ENCODE measurements around the gene NXPE4. TPM values are rescaled to one million over a fixed set of nuclear protein-coding genes. Genes with fewer than 3 reads are reported as not detected.
"Not testable (repeated sequence)": the region's sequence is repeated elsewhere in the genome, so short reads cannot be mapped to it uniquely, and the experiment has no call there.

The NXPE4 gene
- polyA plus RNA-seq (ENCODE audit: insufficient read length in 3 of 3) = under 1 TPM in 1 of 3 donors, not detected in 2; 0.07 TPM
- long read RNA-seq, donor 1 = 0 reads
- long read RNA-seq, donor 2 = 0 reads
- long read RNA-seq, donor 3 = 0 reads
- long read RNA-seq, donor 4 = 0 reads
- long read RNA-seq, donor 5 = 0 reads
- long read RNA-seq, donor 6 = 0 reads
- long read RNA-seq, donor 7 = 0 reads
- long read RNA-seq, donor 8 = 0 reads
- long read RNA-seq, donor 9 = 0 reads
- long read RNA-seq, donor 10 = 0 reads
- long read RNA-seq, donor 11 = 0 reads
- long read RNA-seq, donor 12 = 0 reads
- long read RNA-seq, donor 13 = 0 reads
- long read RNA-seq, donor 14 = 0 reads
- long read RNA-seq, donor 15 = 0 reads
- long read RNA-seq, donor 16 = 0 reads

- no peak for DNase-seq (ENCODE audit: extremely low read depth in 1 of 11, low read depth in 9 of 11, low spot score in 4 of 11)
Measured at GRCh38 chr11:114595571-114595970, at the start of gene NXPE4. Gene NXPE4, minus strand, starts transcription at chr11:114595786. Its CDS starts 1,027 bp downstream, at chr11:114594759.

GRCh38 chr11:114639440-114639839 lies 43.9 kb upstream of the NXPE4 start:
- not testable (repeated sequence) for DNase-seq (ENCODE audit: extremely low read depth in 1 of 11, low read depth in 9 of 11, low spot score in 4 of 11)

GRCh38 chr11:114631445-114631965 lies 35.9 kb upstream of the NXPE4 start:
- DNase-seq (ENCODE audit: extremely low read depth in 1 of 11, low read depth in 9 of 11, low spot score in 4 of 11) = not testable (repeated sequence)

- no peak for DNase-seq (ENCODE audit: extremely low read depth in 1 of 11, low read depth in 9 of 11, low spot score in 4 of 11)
Measured at GRCh38 chr11:114625294-114625693, 29.7 kb upstream of the NXPE4 start.

GRCh38 chr11:114624455-114625207 lies 29.0 kb upstream of the NXPE4 start:
- DNase-seq (ENCODE audit: extremely low read depth in 1 of 11, low read depth in 9 of 11, low spot score in 4 of 11) = no peak

- DNase-seq (ENCODE audit: extremely low read depth in 1 of 11, low read depth in 9 of 11, low spot score in 4 of 11) = no peak
Measured at GRCh38 chr11:114623720-114624119, 28.1 kb upstream of the NXPE4 start.

GRCh38 chr11:114622858-114623257 lies 27.3 kb upstream of the NXPE4 start:
- DNase-seq (ENCODE audit: extremely low read depth in 1 of 11, low read depth in 9 of 11, low spot score in 4 of 11) = no peak

- no peak for DNase-seq (ENCODE audit: extremely low read depth in 1 of 11, low read depth in 9 of 11, low spot score in 4 of 11)
Measured at GRCh38 chr11:114621950-114622809, 26.6 kb upstream of the NXPE4 start.

GRCh38 chr11:114621072-114621471 lies 25.5 kb upstream of the NXPE4 start:
- no peak for DNase-seq (ENCODE audit: extremely low read depth in 1 of 11, low read depth in 9 of 11, low spot score in 4 of 11)

GRCh38 chr11:114619659-114620173 lies 24.1 kb upstream of the NXPE4 start:
- DNase-seq (ENCODE audit: extremely low read depth in 1 of 11, low read depth in 9 of 11, low spot score in 4 of 11) = no peak

GRCh38 chr11:114618139-114618538 lies 22.6 kb upstream of the NXPE4 start:
- DNase-seq (ENCODE audit: extremely low read depth in 1 of 11, low read depth in 9 of 11, low spot score in 4 of 11) = no peak

GRCh38 chr11:114617157-114618124 lies 21.9 kb upstream of the NXPE4 start:
- DNase-seq (ENCODE audit: extremely low read depth in 1 of 11, low read depth in 9 of 11, low spot score in 4 of 11) = no peak

- no peak for DNase-seq (ENCODE audit: extremely low read depth in 1 of 11, low read depth in 9 of 11, low spot score in 4 of 11)
Measured at GRCh38 chr11:114616516-114616915, 20.9 kb upstream of the NXPE4 start.

- no peak for DNase-seq (ENCODE audit: extremely low read depth in 1 of 11, low read depth in 9 of 11, low spot score in 4 of 11)
Measured at GRCh38 chr11:114615448-114616361, 20.1 kb upstream of the NXPE4 start.

- no peak for DNase-seq (ENCODE audit: extremely low read depth in 1 of 11, low read depth in 9 of 11, low spot score in 4 of 11)
Measured at GRCh38 chr11:114614127-114614720, 18.6 kb upstream of the NXPE4 start.

- DNase-seq (ENCODE audit: extremely low read depth in 1 of 11, low read depth in 9 of 11, low spot score in 4 of 11) = not testable (repeated sequence)
Measured at GRCh38 chr11:114613094-114613493, 17.5 kb upstream of the NXPE4 start.

GRCh38 chr11:114612686-114613085 lies 17.1 kb upstream of the NXPE4 start:
- DNase-seq (ENCODE audit: extremely low read depth in 1 of 11, low read depth in 9 of 11, low spot score in 4 of 11) = no peak
